Colon (tissue), 2 donors: ENCODE results near the gene TMEM174.
"Not testable (repeated sequence)": the region's sequence is repeated elsewhere in the genome, so short reads cannot be mapped to it uniquely, and the experiment has no call there.

Experiments used
- FAIRE-seq: peaks from 2 replicates; lab custom pipeline; 2012; peaks lifted over from hg19 to GRCh38; lab: Jason Lieb, UNC
- donor health status: control.
- donor health status: control.

The TMEM174 gene

GRCh38 chr5:73197637-73198257 is 24.8 kb downstream of the TMEM174 start:
- FAIRE-seq, result no peak

GRCh38 chr5:73198833-73199592 is 26.0 kb downstream of the TMEM174 start:
- no peak for FAIRE-seq

DNA sequence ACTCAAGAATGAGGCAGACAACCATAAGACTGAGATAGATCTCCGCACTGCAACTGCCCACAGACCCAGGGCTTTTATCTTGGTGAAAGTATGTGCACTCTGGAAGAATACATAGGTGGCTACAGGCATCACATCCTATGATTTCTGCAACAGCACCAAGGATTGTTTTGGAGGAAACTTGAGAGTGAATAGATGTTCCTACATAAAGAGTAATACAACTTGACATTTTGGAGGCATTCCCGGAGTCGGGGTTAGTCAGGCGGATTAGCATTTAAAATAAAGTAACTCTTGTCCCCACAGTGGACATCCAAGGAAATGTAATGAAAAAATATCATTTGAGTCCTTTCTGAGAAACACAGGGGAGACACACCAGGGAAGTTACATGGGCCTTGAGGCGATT is 26.7 kb downstream of the TMEM174 start:
- no peak for FAIRE-seq

DNA sequence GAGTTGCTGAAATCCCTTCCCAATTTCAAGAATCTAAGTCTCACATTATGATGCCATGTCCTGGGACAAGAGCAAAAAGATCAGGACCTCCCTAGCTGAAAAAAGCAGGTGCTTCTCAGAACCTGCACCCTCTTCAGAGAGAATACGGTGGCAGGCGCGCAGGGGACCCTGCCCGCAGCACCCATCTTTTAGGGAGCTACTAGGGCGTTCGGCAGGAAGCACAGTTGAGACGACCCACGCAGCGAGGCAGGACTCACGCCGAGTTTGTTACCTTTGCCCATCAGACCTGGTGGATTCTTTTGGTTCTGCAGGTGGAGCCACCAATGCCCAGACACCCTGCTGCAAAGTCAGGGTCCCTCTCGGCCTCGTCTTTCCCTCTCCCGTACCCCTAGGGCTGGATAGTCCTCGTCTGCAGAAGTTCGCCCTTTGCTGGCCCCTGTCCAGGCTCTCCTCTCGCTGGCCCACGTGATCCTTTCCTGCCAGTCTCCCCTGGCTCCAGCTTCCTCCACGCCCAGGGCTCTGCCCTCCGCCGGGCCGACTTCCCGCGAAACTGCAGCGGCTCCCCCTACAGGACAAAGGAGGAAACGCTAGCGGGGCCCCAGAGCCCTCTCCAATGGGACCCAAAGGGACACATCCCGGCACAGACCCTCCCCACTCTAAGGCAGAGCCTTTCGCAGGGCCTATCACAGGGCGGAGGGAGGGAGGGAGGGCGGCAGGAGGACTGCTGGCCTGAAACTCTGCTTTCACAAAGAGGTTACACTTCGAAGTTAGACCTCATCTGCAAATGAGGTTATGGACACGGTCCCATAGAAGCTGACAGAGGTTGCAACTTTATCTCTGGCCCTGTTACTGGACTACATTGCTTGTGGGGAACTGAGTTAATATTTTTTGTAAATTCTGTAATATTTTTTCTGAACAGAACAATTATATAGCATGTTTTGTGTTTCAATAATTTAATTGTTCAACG is 28.8 kb downstream of the TMEM174 start:
- no peak for FAIRE-seq

GRCh38 chr5:73204332-73204731 is 31.3 kb downstream of the TMEM174 start:
- no peak for FAIRE-seq

DNA sequence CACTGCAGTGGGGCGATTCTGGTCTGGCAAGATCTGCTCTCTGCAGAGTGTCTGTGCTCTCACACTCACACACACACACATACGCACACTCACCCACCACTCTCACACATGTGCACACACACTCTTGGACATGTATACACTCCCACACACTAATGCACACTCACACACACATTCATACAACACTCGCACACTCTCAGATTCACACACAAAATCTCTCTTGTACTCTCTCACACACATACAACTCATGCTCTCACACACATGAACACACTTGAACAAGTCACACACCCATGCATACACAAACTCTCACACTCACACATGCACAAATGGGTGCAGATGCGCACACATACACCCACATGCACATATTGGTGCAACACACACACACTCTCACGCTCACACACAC is 31.7 kb downstream of the TMEM174 start:
- no peak for FAIRE-seq

DNA sequence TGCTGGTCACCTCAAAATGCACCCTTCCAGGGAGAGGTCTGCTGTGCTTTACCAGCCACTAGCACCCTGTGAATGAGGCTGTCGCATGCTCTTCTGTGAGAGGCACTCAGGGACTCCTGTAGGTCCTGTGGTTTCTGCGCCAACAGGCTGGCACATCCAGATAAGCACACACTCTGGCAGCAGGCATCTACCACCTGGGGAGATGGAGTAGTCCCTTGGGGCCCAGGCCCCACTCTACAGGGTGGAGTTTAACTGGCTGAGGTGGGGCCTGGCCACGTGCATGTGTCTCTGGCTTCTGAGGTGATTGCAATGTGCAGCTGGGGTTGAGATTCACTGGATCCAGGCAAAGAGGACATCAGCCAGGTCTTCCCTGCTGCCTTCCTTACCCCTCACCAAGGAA is 32.3 kb downstream of the TMEM174 start:
- no peak for FAIRE-seq

DNA sequence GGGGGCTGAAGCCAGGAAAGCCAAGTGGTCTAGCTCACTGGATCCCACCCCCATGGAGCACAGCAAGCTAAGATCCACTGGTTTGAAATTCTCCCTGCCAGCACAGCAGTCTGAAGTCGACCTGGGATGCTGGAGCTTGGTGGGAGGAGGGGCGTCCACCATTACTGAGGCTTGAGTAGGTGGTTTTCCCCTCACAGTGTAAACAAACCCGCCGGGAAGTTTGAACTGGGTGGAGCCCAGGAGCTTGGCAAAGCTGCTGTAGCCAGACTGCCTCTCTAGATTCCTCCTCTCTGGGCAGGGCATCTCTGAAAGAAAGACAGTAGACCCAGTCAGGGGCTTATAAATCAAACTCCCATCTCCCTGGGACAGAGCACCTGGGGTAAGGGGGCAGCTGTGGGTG is 34.2 kb downstream of the TMEM174 start:
- not testable (repeated sequence) for FAIRE-seq

- not testable (repeated sequence) for FAIRE-seq
Measured at GRCh38 chr5:73209075-73209474, 36.1 kb downstream of the TMEM174 start.

- FAIRE-seq, result not testable (repeated sequence)
Measured at GRCh38 chr5:73212693-73213092, 39.7 kb downstream of the TMEM174 start.

- FAIRE-seq, result no peak
Measured at GRCh38 chr5:73213566-73213998, 40.6 kb downstream of the TMEM174 start.

- no peak for FAIRE-seq
Measured at GRCh38 chr5:73214306-73214705, 41.3 kb downstream of the TMEM174 start.

- FAIRE-seq, result no peak
Measured at GRCh38 chr5:73214996-73215395, 42.0 kb downstream of the TMEM174 start.

DNA sequence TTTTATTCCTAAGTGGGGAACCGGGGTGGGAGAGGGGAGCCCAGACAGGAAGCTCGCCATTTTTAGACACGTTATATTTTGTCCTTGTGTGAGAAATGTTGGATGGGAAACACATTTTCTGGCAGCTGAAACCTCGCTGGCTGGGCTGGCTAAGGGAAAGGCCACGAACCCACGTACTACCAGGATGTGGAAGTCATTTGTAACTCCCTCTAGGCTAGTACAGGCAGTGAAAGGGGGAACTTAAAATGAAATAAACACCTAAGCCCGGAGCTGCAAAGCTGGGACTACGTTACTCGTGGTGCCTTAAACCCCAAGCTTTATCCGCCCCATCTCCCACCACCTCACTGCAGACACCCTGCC is 42.5 kb downstream of the TMEM174 start:
- FAIRE-seq, result no peak

DNA sequence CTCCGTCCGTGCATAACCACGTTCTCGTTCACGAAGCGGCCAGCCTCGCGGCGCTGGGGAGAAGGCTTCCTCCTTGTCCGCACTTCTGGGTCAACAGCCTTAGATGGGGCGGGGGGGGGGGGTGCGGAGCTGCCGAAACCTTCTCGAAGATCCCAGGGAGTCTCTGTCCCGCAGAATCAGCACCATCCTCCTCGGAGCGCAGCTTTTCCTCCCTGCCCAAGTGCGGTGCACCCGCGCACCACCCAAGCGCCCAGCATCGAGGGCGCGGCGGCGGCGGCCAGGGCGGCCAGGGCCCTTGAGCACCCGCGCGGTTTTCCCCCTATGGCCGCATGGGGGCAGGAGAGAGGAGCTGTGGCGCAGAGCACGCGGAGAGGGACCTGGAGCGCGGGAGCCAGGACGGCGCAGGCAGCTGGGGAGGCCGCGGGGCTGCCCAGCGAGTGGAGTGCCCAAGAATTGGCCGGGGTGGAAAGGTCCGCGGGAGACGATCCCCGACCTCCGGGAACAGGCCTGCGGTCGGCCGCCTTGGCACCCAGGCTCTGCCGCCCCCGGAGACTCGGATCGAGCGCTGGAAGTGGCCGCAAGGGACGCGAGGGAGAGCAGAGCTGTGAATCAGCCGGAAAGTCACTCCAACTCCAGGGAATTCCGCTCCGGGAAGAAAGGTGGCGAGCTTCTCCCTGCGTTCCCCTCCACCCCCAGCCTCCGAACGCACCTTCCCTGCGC is 43.1 kb downstream of the TMEM174 start:
- no peak for FAIRE-seq

GRCh38 chr5:73218552-73219171 is 45.7 kb downstream of the TMEM174 start:
- FAIRE-seq, result no peak

GRCh38 chr5:73219336-73219735 is 46.3 kb downstream of the TMEM174 start:
- FAIRE-seq, result not testable (repeated sequence)

- no peak for FAIRE-seq
Measured at GRCh38 chr5:73221161-73221560, 48.2 kb downstream of the TMEM174 start.

- FAIRE-seq, result no peak
Measured at GRCh38 chr5:73221726-73222125, 48.7 kb downstream of the TMEM174 start.

DNA sequence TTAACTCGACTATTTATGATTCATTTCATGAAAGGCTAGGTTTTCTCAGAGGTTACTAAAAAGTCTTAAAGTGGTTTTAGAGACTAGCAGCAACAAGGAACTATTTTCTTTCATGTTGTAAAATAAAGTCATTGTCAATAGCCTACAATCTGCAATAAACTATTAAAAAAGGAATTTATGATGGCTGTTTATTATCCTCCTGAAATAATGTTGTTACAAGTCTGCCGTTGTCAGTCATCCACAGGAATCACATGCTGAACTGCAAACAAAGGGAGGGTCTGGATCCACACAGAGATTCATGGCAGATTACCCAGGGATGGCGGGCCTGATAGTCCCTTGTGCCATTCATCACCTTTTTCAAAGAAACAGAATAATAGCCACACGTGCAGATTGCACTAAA is 49.2 kb downstream of the TMEM174 start:
- FAIRE-seq, result peak; percentile 5
